Caco-2 (cell line): ENCODE results near the gene KMT2C. TPM values are rescaled to one million over a fixed set of nuclear protein-coding genes. Genes with fewer than 3 reads are reported as not detected.
"Not testable (repeated sequence)": the region's sequence is repeated elsewhere in the genome, so short reads cannot be mapped to it uniquely, and the experiment has no call there.

Source experiments
- BruUV-seq: library from RNA; stranded (reverse); fragments of 400-500 nt; replicated peaks from 2 replicates; lab custom pipeline; 2021; lab: Mats Ljungman, UMichigan
- CTCF ChIA-PET: fragments of 300-600 bp; sonication (Branson Sonifier 250); formaldehyde crosslinking; loops from one replicate; lab custom pipeline; 2022; ENCODE audit warnings: antibody characterized with exemption; lab: Charles Lee
- POLR2A ChIA-PET: fragments of 300-600 bp; sonication (Branson Sonifier 250); formaldehyde crosslinking; loops from one replicate; lab custom pipeline; 2022; ENCODE audit warnings: antibody characterized with exemption; lab: Charles Lee
- DNase-seq, 2 experiments: peaks; one replicate each; pipeline versions ENCODE4 v3.0.0 to v3.0.0-alpha.2; 2020 to 2022
- H3K27me3 ChIP-seq: replicated peaks from 2 replicates; pipeline ENCODE4 v1.6.0; 2011; ENCODE audit warnings: low read length; ENCODE audit not compliant: control insufficient read depth, insufficient read depth
- H3K36me3 ChIP-seq: 2 replicates; pipeline ENCODE4 v1.5.1; 2011; ENCODE audit warnings: low read length; ENCODE audit not compliant: control insufficient read depth, insufficient read depth
- H3K4me1 ChIP-seq: fragments of 250-450 bp; sonication (Bioruptor Pico); 2 replicates; pipeline ENCODE4 v1.5.1; 2020; ENCODE audit warnings: mild to moderate bottlenecking
- H3K4me3 ChIP-seq: 2 replicates; pipeline ENCODE4 v1.5.1; 2011; ENCODE audit warnings: low read depth, mild to moderate bottlenecking, control low read depth, low read length
- H3K9me3 ChIP-seq: fragments of 250-450 bp; sonication (Bioruptor Pico); 2 replicates; pipeline ENCODE4 v1.5.1; 2020; ENCODE audit warnings: mild to moderate bottlenecking, moderate library complexity
- H3K27ac Mint-ChIP-seq: one replicate; pipeline ENCODE4 v1.8.0; 2022; ENCODE audit warnings: mixed read lengths; ENCODE audit not compliant: unreplicated experiment
- H3K27me3 Mint-ChIP-seq: one replicate; pipeline ENCODE4 v1.8.0; 2022; ENCODE audit warnings: mixed read lengths; ENCODE audit not compliant: insufficient read depth, unreplicated experiment
- H3K36me3 Mint-ChIP-seq: one replicate; pipeline ENCODE4 v1.8.0; 2022; ENCODE audit warnings: mild to moderate bottlenecking, mixed read lengths; ENCODE audit not compliant: insufficient read depth, unreplicated experiment
- H3K4me1 Mint-ChIP-seq: one replicate; pipeline ENCODE4 v1.8.0; 2022; ENCODE audit warnings: low read depth, mixed read lengths; ENCODE audit not compliant: unreplicated experiment
- H3K4me3 Mint-ChIP-seq: one replicate; pipeline ENCODE4 v1.8.0; 2022; ENCODE audit warnings: mild to moderate bottlenecking, moderate library complexity, mixed read lengths; ENCODE audit not compliant: unreplicated experiment
- H3K9me3 Mint-ChIP-seq: one replicate; pipeline ENCODE4 v1.8.0; 2022; ENCODE audit warnings: mixed read lengths; ENCODE audit not compliant: unreplicated experiment
- intact Hi-C: fragments of 100-400 bp; cut with micrococcal nuclease; formaldehyde crosslinking; loops from one replicate; pipeline ENCODE4 v1.10.0; 2022; ENCODE audit not compliant: unreplicated experiment
- total RNA-seq: library from RNA; stranded (reverse); gene quantifications from 2 replicates; pipeline ENCODE4 v1.2.3, GENCODE V29; 2022
- TF ChIP-seq, protein P1 (sequence below), 2 experiments: fragments of 200-600 bp in 1 of 2; IDR thresholded peaks; 1 replicate in 1 of 2; 2 replicates in 1 of 2; pipeline versions ENCODE4 v1.5.1 to v1.8.0; 2011 to 2022; ENCODE audit warnings: antibody characterized with exemption in 1 of 2, control low read depth in 1 of 2, inconsistent platforms in 1 of 2, low read depth in 1 of 2, low read length in 1 of 2, mild to moderate bottlenecking in 1 of 2, moderate library complexity in 1 of 2; ENCODE audit not compliant: insufficient read depth in 1 of 2, severe bottlenecking in 1 of 2, unreplicated experiment in 1 of 2

Gene KMT2C
- total RNA-seq, 1 experiment from 2014 or later = 59.5 TPM

DNA sequence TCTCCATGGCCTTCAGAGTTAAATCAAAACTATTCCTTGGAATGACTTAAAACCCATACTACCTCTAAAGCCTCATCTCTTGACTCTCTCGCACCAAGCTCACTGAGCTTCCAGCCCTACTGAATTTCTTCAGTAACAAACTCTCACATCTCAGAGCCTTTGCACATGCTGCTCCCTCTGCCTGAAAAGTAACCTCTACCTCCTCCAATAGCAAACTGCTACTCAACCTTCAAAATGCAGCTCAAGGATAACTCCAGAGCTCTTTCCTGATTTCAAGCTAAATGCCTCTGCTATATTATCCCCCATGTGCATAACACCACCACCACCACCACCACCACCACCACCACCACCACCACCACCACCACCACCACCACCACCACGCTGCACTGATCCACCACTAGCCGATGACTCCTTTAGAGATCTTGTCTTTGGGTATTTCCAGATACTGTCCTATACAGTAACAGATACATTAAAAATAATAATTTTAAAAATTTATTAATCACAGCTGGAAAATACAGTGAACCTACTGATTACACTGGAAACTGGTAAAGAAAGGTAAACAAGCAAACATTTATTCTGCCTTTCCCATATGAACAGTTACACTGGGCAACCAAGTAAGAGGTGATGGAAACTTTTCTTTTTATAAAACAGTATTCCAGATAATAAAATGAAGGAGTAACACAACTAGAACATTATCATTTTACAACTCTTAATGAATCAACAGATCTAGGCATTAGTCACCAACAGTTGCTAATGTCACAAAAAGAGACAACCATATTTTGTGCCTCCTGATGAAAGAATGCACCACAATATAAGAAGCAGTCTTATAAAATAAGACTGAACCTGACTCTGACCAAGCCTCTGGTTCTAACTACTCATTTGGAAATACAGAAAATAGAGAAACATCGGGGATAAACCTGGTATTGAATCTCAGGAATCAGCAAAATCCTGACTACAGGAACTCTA lies 51.3 kb downstream of the KMT2C start:
- H3K27me3 ChIP-seq, H3K4me3 Mint-ChIP-seq, H3K4me3 ChIP-seq, H3K9me3 Mint-ChIP-seq, H3K36me3 Mint-ChIP-seq, H3K27ac Mint-ChIP-seq, H3K9me3 ChIP-seq, POLR2A ChIA-PET, DNase-seq, H3K27me3 Mint-ChIP-seq, H3K36me3 ChIP-seq, H3K4me1 Mint-ChIP-seq, BruUV-seq, CTCF ChIA-PET, intact Hi-C loops: not testable (repeated sequence)
- H3K4me1 ChIP-seq = peaks cover 18% of the 10 kb centered on the region

GRCh38 chr7:152383341-152384234 lies 52.2 kb downstream of the KMT2C start:
- Mint-ChIP-seq H3K27ac (no peak overlapping the region), H3K27me3 (no peaks in the 10 kb centered on the region), H3K4me1 (no peaks in the 10 kb centered on the region), H3K4me3 (no peak overlapping the region), H3K36me3 (peaks cover 4% of the 10 kb centered on the region), H3K9me3 (no peaks in the 10 kb centered on the region)
- BruUV-seq = no TSS peak
- intact Hi-C loops = no loop called here
- ChIA-PET POLR2A (no interaction called here), CTCF (no interaction called here)
- no peaks in the 10 kb centered on the region for H3K36me3 ChIP-seq
- H3K27me3 ChIP-seq = no peaks in the 10 kb centered on the region
- DNase-seq = no peak
- TF ChIP-seq, protein P1, sequence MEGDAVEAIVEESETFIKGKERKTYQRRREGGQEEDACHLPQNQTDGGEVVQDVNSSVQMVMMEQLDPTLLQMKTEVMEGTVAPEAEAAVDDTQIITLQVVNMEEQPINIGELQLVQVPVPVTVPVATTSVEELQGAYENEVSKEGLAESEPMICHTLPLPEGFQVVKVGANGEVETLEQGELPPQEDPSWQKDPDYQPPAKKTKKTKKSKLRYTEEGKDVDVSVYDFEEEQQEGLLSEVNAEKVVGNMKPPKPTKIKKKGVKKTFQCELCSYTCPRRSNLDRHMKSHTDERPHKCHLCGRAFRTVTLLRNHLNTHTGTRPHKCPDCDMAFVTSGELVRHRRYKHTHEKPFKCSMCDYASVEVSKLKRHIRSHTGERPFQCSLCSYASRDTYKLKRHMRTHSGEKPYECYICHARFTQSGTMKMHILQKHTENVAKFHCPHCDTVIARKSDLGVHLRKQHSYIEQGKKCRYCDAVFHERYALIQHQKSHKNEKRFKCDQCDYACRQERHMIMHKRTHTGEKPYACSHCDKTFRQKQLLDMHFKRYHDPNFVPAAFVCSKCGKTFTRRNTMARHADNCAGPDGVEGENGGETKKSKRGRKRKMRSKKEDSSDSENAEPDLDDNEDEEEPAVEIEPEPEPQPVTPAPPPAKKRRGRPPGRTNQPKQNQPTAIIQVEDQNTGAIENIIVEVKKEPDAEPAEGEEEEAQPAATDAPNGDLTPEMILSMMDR (IDR thresholded peaks at IDR 0.05; ENCODE audit: insufficient read depth in 1 of 2, low read depth in 1 of 2, low read length in 1 of 2, severe bottlenecking in 1 of 2, unreplicated experiment in 1 of 2) = no peak
- H3K4me3 ChIP-seq = no peak overlapping the region
- H3K4me1 ChIP-seq = peaks cover 18% of the 10 kb centered on the region
- H3K9me3 ChIP-seq = no peaks in the 10 kb centered on the region

DNA sequence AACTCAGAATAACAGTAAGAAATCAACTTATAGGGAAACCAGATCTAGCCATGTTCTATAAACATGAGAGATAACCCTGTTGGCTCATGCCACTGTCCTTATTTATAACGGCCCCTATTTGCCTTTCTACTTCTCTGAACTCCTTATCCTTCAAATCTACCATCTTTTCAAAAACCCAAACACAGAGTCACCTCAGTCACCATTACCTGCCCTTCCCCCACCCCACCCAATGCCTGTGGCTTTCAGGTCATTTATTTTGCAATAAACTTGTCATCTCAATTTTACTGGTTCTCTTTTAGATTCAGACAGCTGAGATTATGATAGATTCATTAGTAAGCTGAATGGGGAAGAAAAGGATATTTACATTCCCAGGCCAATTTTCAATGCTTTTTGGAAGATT lies 53.6 kb downstream of the KMT2C start:
- peaks cover 18% of the 10 kb centered on the region for H3K4me1 ChIP-seq
- H3K27me3 Mint-ChIP-seq = no peaks in the 10 kb centered on the region
- TF ChIP-seq, protein P1 (IDR thresholded peaks at IDR 0.05; ENCODE audit: insufficient read depth in 1 of 2, low read depth in 1 of 2, low read length in 1 of 2, severe bottlenecking in 1 of 2, unreplicated experiment in 1 of 2) = no peak
- no peaks in the 10 kb centered on the region for H3K27me3 ChIP-seq
- POLR2A ChIA-PET = no interaction called here
- no peak overlapping the region for H3K27ac Mint-ChIP-seq
- CTCF ChIA-PET = no interaction called here
- H3K36me3 Mint-ChIP-seq = peaks cover 12% of the 10 kb centered on the region
- H3K4me3 ChIP-seq = no peak overlapping the region
- H3K4me3 Mint-ChIP-seq = no peak overlapping the region
- H3K9me3 ChIP-seq = no peaks in the 10 kb centered on the region
- no peak for DNase-seq
- no peaks in the 10 kb centered on the region for H3K36me3 ChIP-seq
- H3K9me3 Mint-ChIP-seq = no peaks in the 10 kb centered on the region
- H3K4me1 Mint-ChIP-seq = no peaks in the 10 kb centered on the region
- intact Hi-C loops = no loop called here
- BruUV-seq = no TSS peak

DNA sequence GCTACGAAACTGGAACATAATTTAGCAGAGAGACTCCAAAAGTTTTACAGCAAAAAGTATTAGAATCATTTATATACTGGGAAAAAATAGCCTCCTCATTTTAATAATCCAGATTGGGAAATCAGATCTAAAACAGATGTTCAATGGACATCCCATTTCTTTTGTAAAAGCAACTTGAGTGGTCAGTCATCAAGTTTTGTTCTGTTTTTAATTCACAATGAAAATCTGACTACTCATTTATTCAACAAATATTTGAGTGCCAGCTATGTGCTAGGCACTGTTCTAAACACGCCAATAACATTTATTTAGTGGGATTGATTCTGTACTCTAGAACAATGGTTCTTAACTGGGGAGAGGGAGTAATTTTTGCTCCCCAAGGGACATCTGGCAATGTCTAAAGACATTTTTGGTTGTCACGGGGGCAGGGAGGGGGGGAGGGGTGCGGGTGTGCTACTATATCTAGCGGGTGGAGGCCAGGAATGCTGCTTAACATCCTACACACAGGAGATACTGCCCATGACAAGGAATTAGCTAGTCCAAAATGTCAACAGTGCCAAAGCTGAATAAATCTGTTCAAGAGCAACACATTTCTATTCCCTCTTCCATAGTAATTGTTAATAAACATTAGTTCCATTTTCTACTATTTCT lies 54.7 kb downstream of the KMT2C start:
- H3K9me3 Mint-ChIP-seq, intact Hi-C loops, H3K9me3 ChIP-seq, H3K27me3 ChIP-seq, H3K36me3 Mint-ChIP-seq, H3K27me3 Mint-ChIP-seq, POLR2A ChIA-PET, H3K4me3 ChIP-seq, BruUV-seq, H3K4me1 Mint-ChIP-seq, H3K4me3 Mint-ChIP-seq, DNase-seq, H3K36me3 ChIP-seq: not testable (repeated sequence)
- H3K4me1 ChIP-seq = peaks cover 18% of the 10 kb centered on the region
- H3K27ac Mint-ChIP-seq = peak overlapping the region; percentile 72
- CTCF ChIA-PET = interaction anchor here (0.6 kb wide), 1 partner anchor 13 kb away, joined by 3 read pairs; no protein-coding TSS in a partner anchor

DNA sequence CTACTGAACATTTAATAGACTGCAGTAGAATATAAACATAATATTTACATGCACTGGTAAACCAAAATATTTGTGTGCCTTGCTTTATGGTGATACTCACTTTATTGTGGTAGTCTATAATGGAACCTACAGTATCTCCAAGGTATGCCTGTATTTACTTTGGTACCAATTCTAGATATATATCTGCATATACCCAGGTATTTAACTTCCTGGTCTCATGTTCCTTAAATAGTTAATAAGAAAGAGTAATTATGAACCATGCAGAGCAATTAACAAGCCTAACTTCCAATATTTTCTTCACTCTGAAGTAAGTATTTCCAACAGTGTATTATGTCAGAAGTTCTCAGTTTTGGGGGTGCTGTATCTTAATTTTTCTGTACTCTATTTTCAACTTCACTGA lies 57.3 kb downstream of the KMT2C start:
- H3K4me1 ChIP-seq = peaks cover 16% of the 10 kb centered on the region
- H3K27me3 Mint-ChIP-seq, H3K4me3 ChIP-seq, H3K36me3 ChIP-seq, H3K4me3 Mint-ChIP-seq, H3K4me1 Mint-ChIP-seq, H3K27ac Mint-ChIP-seq, H3K9me3 ChIP-seq, POLR2A ChIA-PET, H3K27me3 ChIP-seq, CTCF ChIA-PET, DNase-seq, intact Hi-C loops, BruUV-seq, H3K36me3 Mint-ChIP-seq, H3K9me3 Mint-ChIP-seq: not testable (repeated sequence)
